Chondrocyte (in vitro differentiated cells): Measurements from ENCODE around the gene SVOPL. TPM values are rescaled to one million over a fixed set of nuclear protein-coding genes. Genes with fewer than 3 reads are reported as not detected.

Experiments used
- DNase-seq: peaks from one replicate; pipeline ENCODE4 v3.0.0; 2021; ENCODE audit warnings: mixed read lengths, low spot score
- H3K27ac Mint-ChIP-seq: one replicate; pipeline ENCODE4 v1.8.0; 2021; ENCODE audit warnings: mild to moderate bottlenecking, moderate library complexity, mixed read lengths; ENCODE audit not compliant: unreplicated experiment
- H3K27me3 Mint-ChIP-seq: 2 replicates; pipeline ENCODE4 v1.8.0; 2021; ENCODE audit warnings: low read depth, mixed read lengths
- H3K36me3 Mint-ChIP-seq: 2 replicates; pipeline ENCODE4 v1.8.0; 2021; ENCODE audit warnings: low read depth, mixed read lengths
- H3K4me1 Mint-ChIP-seq: 2 replicates; pipeline ENCODE4 v1.8.0; 2021; ENCODE audit warnings: low read depth, mild to moderate bottlenecking, mixed read lengths
- H3K4me3 Mint-ChIP-seq: one replicate; pipeline ENCODE4 v1.8.0; 2021; ENCODE audit warnings: mild to moderate bottlenecking, moderate library complexity, mixed read lengths; ENCODE audit not compliant: unreplicated experiment
- H3K9me3 Mint-ChIP-seq: 2 replicates; pipeline ENCODE4 v1.8.0; 2021; ENCODE audit warnings: low read depth, mixed read lengths
- CTCF ChIP-seq: fragments of 200-600 bp; sonication (generic); IDR thresholded peaks from 2 replicates; pipeline ENCODE4 v1.5.0; 2021; ENCODE audit warnings: antibody characterized with exemption, mild to moderate bottlenecking, moderate library complexity
- total RNA-seq: library from RNA; stranded (reverse); gene quantifications from 3 replicates; pipeline ENCODE4 v1.2.1, GENCODE V29; 2021

Gene SVOPL
- total RNA-seq, 1 donor from 2014 or later = not detected

GRCh38 chr7:138618933-138619332, 82.2 kb downstream of the SVOPL start:
- Mint-ChIP-seq H3K4me1 (no peaks in the 10 kb centered on the region), H3K36me3 (no peaks in the 10 kb centered on the region)
- DNase-seq = no peak

GRCh38 chr7:138618506-138618905, 82.7 kb downstream of the SVOPL start:
- H3K27me3 Mint-ChIP-seq = peaks cover 7% of the 10 kb centered on the region
- no peaks in the 10 kb centered on the region for H3K36me3 Mint-ChIP-seq
- no peak overlapping the region for H3K4me3 Mint-ChIP-seq
- H3K27ac Mint-ChIP-seq = no peak overlapping the region
- no peak for TF ChIP-seq CTCF
- no peaks in the 10 kb centered on the region for H3K9me3 Mint-ChIP-seq
- DNase-seq = no peak
- no peaks in the 10 kb centered on the region for H3K4me1 Mint-ChIP-seq

More at GRCh38 chr7:138618933-138619332, 82.2 kb downstream of the SVOPL start:
- TF ChIP-seq CTCF = no peak
- Mint-ChIP-seq H3K9me3 (no peaks in the 10 kb centered on the region), H3K27ac (no peak overlapping the region), H3K27me3 (peaks cover 7% of the 10 kb centered on the region), H3K4me3 (no peak overlapping the region)

- H3K36me3 Mint-ChIP-seq = no peaks in the 10 kb centered on the region
Observed at GRCh38 chr7:138616085-138616484, 85.1 kb downstream of the SVOPL start.

GRCh38 chr7:138613630-138614029, 87.5 kb downstream of the SVOPL start:
- no peaks in the 10 kb centered on the region for H3K9me3 Mint-ChIP-seq
- H3K36me3 Mint-ChIP-seq = no peaks in the 10 kb centered on the region
- H3K4me3 Mint-ChIP-seq = no peak overlapping the region

More at GRCh38 chr7:138616085-138616484, 85.1 kb downstream of the SVOPL start:
- Mint-ChIP-seq H3K4me3 (no peak overlapping the region), H3K9me3 (no peaks in the 10 kb centered on the region), H3K27me3 (peaks cover 7% of the 10 kb centered on the region), H3K27ac (no peak overlapping the region), H3K4me1 (peaks cover 3% of the 10 kb centered on the region)
- no peak for TF ChIP-seq CTCF
- DNase-seq = no peak

GRCh38 chr7:138610671-138611170, 90.4 kb downstream of the SVOPL start:
- no peak for TF ChIP-seq CTCF
- Mint-ChIP-seq H3K36me3 (no peaks in the 10 kb centered on the region), H3K27ac (no peak overlapping the region), H3K4me3 (no peak overlapping the region), H3K9me3 (no peaks in the 10 kb centered on the region), H3K4me1 (peaks cover 38% of the 10 kb centered on the region), H3K27me3 (no peaks in the 10 kb centered on the region)
- no peak for DNase-seq

More at GRCh38 chr7:138613630-138614029, 87.5 kb downstream of the SVOPL start:
- H3K27ac Mint-ChIP-seq = no peak overlapping the region
- H3K27me3 Mint-ChIP-seq = no peaks in the 10 kb centered on the region
- TF ChIP-seq CTCF = no peak
- H3K4me1 Mint-ChIP-seq = peaks cover 19% of the 10 kb centered on the region
- no peak for DNase-seq
